ENCODE results near the gene RDH14. TPM values are rescaled to one million over a fixed set of nuclear protein-coding genes. Genes with fewer than 3 reads are reported as not detected.
A peak's percentile ranks its signal among the peaks of the same experiment; 100 is the strongest.

The RDH14 gene
- polyA plus RNA-seq, 3 donors: 34.7 to 39.6 (median 39.4) TPM

DNA sequence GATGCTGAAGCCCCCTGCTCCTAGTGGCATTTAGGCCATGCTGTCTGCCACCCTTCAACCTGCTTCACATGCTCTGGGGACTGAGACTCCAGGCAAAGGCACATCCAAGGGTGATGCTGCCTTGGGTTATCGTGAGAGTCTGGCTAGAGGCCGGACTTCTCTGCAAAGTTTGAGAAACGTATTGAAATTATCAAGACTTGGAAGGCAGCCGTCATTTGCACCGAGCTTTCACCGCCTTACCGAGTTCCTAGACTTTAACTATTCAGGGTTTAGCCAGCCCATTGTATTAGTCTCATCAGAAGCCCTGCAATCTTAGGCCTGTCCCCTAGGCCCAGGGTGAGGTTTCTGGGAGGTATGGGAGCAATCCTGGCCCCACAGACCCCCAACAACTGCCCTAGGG is 34.0 kb downstream of the RDH14 start:
- no peak for DNase-seq

DNA sequence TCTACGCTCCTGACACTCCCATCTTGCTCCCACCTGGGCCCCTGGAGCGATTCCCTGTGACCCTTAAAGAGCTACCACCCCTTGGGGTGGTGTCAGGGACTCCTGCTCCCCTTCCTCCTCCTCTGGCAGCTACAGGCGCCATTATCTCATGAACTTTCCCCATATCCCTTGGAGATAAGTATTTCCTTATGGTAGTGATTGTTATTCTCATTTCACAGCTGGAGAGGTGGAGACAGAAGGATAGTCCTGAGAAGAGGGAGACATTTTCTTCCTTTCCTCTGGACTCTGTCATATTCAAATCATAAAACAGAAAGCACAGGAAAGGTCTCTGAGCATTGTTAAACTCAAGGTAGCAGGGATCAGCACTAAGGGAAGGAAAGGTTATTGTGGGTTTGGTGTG is 34.6 kb downstream of the RDH14 start:
- DNase-seq: no peak

DNA sequence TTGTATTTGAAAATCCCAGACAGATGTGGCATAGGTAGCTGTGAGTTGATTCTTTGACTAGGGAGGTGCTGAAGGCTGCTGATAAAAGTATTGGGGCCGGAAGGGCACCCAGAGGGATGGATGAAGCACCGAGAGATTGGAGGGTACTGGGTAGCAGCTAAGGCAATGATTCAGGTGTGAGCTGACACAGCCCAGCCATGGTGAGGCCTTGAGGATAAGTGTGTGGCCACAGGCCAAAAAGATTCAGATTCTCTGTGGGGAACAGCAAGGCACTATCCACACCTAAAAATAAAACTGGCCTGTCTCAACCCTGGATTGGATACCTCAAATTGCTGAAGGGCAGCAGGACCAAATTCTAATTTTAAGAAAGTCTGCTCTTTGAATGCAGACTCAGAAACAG is 35.2 kb downstream of the RDH14 start:
- DNase-seq: no peak

DNA sequence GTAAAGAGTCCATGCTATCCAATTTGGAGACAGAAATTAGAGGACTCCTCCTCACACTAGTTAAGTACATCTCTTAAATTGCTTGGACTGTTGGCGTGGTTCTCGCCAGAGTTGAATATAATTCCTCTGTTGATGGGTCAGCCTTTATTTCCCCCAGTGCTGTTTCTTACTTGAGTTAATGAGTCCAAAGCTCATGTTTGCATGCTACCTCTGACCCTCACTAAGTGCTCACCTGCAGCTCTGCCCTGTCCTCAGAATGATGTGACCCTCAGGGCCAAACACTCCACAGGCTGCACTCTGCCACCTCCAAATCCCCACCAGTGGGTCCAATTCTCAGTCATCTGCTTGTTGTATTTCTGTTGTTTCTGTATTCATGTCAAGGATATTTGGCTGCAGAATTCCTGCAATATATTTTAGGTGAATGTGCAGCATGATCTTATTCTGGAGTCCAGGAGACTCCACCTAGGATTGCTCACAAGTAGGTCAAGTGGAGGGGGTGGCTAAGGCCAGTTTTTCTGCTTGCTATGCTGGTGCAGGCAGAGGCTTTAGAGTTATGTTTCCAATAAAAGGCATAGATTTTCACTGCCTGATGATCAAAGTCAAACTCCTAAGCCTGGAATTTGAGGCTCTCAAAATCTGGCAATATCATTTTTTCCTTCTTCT is 37.8 kb downstream of the RDH14 start:
- no peak for DNase-seq

DNA sequence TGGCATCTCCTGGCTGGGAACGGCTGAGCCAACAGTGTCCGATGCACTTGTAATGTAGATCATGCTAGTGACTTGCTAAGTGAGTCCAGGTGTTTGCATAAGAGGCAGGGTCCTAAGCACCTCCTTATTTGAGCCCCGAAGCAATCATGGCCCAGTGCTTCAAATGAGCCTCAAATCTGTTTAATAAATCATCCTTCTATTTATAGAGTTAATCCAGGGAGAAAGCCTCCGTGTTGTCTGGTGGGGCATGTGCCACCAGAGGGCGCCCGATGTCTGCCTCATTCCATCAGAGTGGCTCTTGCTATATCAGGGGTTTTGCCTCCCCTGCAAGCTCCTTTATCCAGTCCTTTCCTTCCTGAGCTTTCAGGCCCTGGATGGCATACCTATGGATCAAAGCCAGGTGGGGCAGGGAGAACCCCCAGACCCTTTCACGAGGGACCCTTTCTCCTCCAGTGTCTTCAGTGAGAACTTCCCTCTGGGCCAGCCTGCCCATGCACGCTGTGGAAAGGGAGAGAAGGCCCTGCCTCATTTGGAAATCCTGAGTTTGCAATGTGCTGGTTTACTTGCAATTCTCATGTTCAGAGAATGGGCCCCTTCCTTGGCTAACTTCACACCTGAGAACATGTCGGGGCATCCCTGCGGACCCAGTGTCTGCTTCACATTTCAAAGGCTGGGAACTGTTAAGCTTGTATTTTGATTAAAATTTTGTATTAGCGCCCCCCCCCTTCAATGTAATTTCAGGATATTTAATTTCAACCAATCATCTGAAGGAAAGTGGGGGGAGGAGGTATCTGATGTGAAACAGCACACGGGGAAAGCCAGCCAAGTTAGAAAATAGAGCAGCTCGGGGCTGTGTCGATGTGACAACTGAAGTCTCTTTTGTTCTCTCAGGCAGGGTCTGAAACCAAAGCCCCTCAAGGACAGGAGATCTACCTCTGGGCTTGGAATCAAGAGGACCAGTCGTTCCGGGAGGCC is 39.7 kb downstream of the RDH14 start:
- DNase-seq: peak; percentile 86

DNA sequence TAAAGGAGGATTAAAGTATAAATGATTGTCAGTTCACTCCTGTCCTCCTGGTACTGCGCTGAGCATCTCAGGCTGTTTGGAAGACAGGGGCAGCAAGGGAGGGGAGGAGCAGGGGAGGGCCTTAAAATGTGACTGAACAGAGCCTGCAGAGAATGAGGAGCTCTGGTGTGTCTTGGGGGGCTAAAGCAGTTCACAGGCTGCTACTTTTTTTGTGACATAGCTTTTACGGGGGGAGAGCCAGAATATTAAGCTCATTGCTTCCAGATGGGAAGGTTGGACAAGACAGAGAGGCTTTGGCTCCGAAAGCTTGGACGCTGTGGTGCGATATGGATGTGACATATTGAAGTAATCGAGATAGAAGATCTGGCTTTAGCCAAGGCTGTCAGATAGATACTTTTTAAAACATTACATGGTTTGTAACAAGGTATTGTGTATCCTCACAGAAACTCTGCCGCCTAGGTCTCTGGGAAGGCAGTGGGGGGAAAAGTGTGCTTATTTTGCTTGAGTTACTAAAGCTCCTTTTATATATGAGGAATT is 40.5 kb downstream of the RDH14 start:
- DNase-seq: no peak

DNA sequence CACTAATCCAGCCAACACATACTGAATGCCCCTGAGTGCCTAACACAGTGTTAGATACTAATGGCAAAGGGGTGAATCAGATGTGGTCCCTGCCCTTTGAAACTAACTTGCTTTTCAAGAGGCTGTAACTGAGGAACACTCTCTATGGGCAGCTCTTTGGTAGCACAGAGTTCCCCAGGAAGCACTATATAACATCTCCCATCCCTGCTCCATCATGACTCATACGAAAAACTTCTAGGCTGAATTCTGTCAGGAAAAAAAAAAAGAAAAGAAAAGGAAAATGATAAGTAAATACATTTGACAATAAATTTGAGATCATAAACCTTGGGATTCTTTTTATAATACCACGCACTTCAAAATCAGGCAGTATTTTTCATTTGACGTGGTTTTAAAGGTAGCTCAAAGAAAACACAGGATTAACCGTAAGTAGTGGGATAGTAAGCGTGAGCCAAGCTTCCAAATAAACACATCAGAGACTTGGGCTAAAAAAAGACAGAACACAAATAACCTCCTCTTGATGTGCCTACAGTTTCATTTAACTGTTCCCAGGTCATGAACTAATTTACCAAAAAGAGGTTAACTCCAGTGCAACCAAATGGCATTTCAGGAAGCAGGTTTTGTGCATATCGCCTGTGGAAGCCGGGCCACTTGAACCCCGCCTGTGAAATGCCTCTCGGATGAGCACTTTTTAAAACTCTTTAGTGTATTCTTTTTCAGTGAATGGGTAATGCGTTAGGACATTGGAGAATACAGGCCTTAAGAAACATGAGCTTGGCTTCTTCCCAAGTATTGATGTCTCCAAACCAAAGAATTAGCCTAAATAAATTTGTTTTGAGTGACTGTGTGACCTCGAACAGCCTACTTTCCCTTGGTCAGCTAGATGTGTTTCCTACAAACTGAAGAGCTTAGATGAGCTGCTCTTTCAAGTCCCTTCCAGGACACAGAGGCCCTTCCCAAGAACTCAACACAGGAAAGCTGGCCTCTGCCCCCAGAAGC is 42.0 kb downstream of the RDH14 start:
- DNase-seq: no peak

DNA sequence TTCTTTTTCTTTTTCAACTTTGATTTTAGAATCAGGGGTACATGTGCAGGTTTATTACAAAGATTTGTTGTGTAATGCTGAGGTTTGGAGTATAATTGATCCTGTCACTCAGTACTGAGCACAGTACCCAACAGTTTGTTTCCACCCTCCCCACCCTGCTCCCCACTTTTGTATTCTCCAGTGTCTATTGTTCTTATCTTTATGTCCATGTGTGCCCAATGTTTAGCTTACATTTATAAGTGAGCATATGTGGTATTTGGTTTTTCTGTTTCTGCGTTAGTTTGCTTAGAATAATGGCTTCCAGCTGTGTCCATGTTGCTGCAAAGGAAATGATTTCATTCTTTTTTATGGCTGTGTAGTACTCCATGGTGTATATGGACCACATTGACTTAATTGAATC is 43.1 kb downstream of the RDH14 start:
- no peak for DNase-seq

DNA sequence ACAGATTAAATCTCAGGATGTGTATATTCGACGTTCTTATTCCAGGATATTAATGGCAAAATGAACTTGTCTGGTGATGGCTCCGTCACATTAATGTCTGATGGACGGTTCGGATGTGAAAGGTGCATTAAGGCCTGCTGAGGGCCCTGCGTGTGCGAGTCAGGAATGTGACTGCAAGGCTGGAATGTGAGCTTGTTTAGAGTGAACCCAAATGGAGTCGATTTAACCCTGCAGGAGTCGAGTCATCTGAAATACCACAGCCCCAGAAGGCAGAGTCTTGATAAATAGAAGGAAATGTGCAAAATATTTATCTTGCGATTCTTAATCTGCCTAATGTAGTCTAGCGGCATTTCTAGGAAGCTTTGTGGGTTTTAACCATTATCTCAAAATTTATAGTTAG is 44.3 kb downstream of the RDH14 start:
- DNase-seq: peak; percentile 45

DNA sequence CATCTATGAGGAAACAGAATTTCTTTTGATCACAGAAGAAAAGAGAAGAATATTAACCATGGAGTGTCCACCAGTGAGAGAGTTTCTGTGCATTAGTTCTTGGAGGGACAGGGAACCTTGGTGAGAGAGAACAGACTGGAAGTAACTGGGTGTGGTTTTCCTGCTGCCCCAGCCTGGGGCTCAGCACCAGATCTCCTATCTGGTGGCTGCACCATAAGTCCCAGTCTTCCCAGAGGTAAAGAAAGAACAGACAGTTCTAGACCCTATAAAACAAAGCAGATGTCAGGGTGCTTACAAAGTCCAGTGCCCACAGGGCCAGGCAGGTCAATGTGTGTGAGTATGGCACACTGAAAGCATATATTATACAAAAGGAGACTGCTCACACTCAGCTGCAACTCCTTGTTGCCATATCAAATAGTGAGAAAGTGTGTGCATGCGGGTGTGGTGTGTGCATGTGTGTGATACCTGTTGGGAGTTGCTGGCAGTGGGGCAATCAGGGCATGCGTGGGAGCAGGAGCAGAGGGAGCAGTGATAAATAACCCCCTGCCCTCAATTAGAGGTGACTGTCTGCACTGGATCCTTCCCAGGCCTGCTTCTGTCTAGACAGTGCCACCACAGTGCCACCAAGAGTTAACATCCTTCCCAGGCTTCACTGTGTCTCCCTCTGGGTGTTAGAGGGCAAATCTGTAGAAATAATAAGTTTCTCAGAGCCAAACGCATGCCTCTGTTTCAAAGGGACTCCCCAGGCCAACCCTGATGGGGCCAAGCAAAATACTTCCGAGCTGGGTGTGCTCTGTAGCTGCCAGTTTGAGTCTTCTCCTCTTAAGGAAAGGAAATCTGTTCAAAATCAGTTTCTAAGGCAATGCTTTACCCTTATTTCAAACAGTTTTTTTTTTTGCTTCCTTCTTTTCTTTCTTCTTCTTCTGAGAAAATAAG is 45.7 kb downstream of the RDH14 start:
- no peak for DNase-seq

DNA sequence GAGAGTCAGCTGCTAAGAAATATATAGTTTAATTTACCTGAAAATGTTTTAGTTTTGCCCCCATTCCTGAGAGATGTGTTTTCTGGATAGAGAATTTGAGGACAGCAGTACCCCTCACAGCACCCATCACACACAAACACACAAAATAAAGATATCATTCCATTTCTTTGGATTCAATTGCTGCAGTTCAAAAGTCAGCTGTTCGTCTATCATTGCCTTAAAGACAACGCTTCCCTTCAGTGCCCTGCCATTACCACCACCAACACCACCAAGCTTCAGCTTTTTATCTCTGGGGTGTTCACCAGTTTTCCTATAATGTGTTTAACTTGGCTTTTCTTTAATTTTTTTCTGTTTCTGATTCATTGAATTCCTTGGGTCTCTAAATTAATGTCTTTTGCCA is 49.7 kb downstream of the RDH14 start:
- DNase-seq: no peak

DNA sequence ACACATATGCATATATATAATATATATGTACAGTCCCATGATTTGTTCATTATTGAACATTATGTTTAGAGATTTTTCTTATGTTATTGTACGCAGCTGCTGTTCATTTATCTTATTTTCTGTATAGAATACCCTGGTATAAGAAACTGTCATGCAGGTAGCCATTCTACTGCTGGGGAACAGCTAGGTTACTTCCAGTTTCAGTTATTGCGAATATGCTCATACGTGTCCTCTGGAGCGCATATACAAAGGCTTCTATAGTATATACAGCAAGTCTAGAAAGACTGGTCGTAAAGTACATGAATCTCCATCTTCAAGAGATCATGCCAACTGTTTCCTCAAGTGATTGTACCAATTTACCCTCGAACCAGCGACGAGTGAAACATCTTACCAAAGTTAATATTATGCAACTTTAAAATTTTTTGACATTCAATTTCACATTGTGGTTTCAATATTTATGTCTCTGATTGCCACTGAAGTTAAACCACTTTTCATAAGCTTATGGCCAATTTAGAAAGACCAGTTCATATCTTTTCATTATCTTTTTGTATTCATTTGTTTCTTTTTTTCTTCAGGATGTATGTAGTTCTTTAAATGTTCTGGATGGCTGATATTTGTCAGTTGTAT is 53.5 kb downstream of the RDH14 start:
- DNase-seq: no peak

DNA sequence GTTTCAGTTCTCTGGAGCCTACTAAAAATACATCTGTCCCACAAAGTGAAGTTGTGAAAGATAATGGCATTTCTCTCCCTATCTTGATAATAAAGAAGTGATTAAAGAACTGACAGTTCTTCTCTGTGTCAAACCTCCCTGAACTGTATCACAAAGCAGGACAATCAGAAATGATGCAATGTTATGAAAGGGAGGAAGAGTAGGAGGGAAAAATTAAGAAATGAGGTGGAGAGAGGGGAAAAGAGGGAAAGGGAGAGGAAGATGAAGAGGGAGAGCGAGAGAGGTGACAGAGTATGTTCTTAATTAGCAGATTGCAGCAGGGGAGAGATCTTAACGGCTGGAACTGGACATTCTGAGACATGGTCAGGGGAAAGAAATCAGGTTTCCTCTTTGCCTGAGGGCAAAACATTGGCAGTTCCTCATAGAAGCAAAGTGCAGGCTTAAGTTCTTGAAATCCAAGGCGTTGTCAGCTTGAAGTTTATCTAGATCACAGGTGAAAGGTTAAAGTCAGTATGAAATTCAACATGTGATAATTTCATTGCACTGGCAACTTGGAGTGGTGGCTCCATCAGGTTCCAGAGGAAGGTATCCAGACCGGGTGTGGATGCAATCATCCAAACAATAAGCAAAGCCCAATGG is 54.6 kb downstream of the RDH14 start:
- no peak for DNase-seq

Other genes starting within 250 kb of the RDH14 start
- 1 to 10 TPM in 1 of 3 donors, under 1 TPM in 2; 0.71 to 1.0 (median 0.83) TPM for gene NT5C1B, start 28.9 kb upstream of the RDH14 start, polyA plus RNA-seq (ENCODE audit: insufficient read length in 3 of 3)

Data from renal pelvis (tissue), 4 donors.